Purkinje cell (primary cell): ENCODE measurements around the gene SAMM50. TPM values are rescaled to one million over a fixed set of nuclear protein-coding genes. Genes with fewer than 3 reads are reported as not detected.

Experiments used
- polyA plus RNA-seq: library from polyadenylated mRNA; unstranded; fragments of >200 nt; fragmentation: Nextera tagmentation; gene quantifications from 2 replicates; pipeline ENCODE4 v1.2.1, GENCODE V29; 2014

The SAMM50 gene
- polyA plus RNA-seq, result 35.1 and 39.4 TPM in 2 replicates

GRCh38 chr22:43955040-43955882 lies at the start of gene SAMM50:
TSS of gene SAMM50 (plus strand) at chr22:43955442. CDS start at chr22:43955578, 136 bp downstream.

GRCh38 chr22:43923631-43924464 lies 31.4 kb upstream of the SAMM50 start, which contains the start of gene PNPLA3:
TSS of gene PNPLA3 (plus strand) at chr22:43923805. CDS start at chr22:43923912, 107 bp downstream.

GRCh38 chr22:44024288-44024921 lies 69.2 kb downstream of the SAMM50 start, which contains the start of gene PARVB:
TSS of gene PARVB (plus strand) at chr22:44024302. CDS start at chr22:44024340, 38 bp downstream.

Other genes with a start within 250 kb of the SAMM50 start
- gene EFCAB6, start 143.1 kb upstream of the SAMM50 start, polyA plus RNA-seq, result 1.3 and 5.9 TPM in 2 replicates
- gene SULT4A1, start 92.9 kb upstream of the SAMM50 start, polyA plus RNA-seq, result 49.2 and 54.1 TPM in 2 replicates
- not detected in 2 replicates for gene PNPLA5, start 63.4 kb upstream of the SAMM50 start, polyA plus RNA-seq
- gene PNPLA3, start 31.6 kb upstream of the SAMM50 start, polyA plus RNA-seq, result 0.11 TPM in 1 of 2 replicates, not detected in the other
- gene PARVB, start 68.9 kb downstream of the SAMM50 start, polyA plus RNA-seq, result 2.6 and 5.7 TPM in 2 replicates
- gene PARVG, start 225.5 kb downstream of the SAMM50 start, polyA plus RNA-seq, result 37.6 and 39.1 TPM in 2 replicates